Mucosa of descending colon (tissue), 3 donors: ENCODE results near the gene TEC. TPM values are rescaled to one million over a fixed set of nuclear protein-coding genes. Genes with fewer than 3 reads are reported as not detected.

Experiments
- ATAC-seq: fragments of 200-7000 bp; cut with Tn5 transposase; one replicate; pipeline ENCODE4 v1.9.1; 2020; ENCODE audit warnings: mild to moderate bottlenecking, moderate library complexity
- DNase-seq, 3 donors: peaks; one replicate each; pipeline ENCODE4 v3.0.0-alpha.2; 2020
- H3K36me3 ChIP-seq: fragments of 200-600 bp; one replicate; pipeline ENCODE4 v1.8.0; 2021; ENCODE audit warnings: low read depth, mild to moderate bottlenecking
- H3K4me1 ChIP-seq: fragments of 200-600 bp; one replicate; pipeline ENCODE4 v1.8.0; 2021; ENCODE audit warnings: low read depth, mild to moderate bottlenecking
- H3K4me3 ChIP-seq: fragments of 200-600 bp; one replicate; pipeline ENCODE4 v1.8.0; 2021; ENCODE audit warnings: mild to moderate bottlenecking
- H3K9me3 ChIP-seq: fragments of 200-600 bp; one replicate; pipeline ENCODE4 v1.8.0; 2021; ENCODE audit warnings: mild to moderate bottlenecking
- CTCF ChIP-seq: fragments of 200-600 bp; IDR thresholded peaks from one replicate; pipeline ENCODE4 v1.8.0; 2022; ENCODE audit warnings: antibody characterized with exemption, mild to moderate bottlenecking
- intact Hi-C, 2 donors: fragments of 100-400 bp; cut with DNase I in 1 of 2; cut with micrococcal nuclease in 1 of 2; formaldehyde crosslinking; loops; one replicate each; pipeline versions ENCODE4 v1.11.0 to v1.11.1; 2022; cut with DNase I, micrococcal nuclease
- total RNA-seq, 3 donors: library from RNA; stranded (reverse); fragmentation: NEBNext Ultra II Directional in 2 of 3; extraction: Animal tissue kit (Norgen Biotek cat#: 25700) in 2 of 3; gene quantifications; one replicate each; pipeline versions ENCODE4 v1.2.1 to v1.2.4, GENCODE V29; 2021 to 2023
- donor health status: DM: no; HTN: no; CAD: no; lungs with moderate emphysema.
- donor health status: DM: no; HTN: no; CAD: no.
- donor health status: DM: no; HTN: yes; CAD: no.

Gene TEC
- total RNA-seq, 3 donors from 2014 or later = 3.4 to 4.0 (median 3.8) TPM

GRCh38 chr4:48244665-48245064 lies 25.0 kb downstream of the TEC start:
- H3K4me3 ChIP-seq = no peak overlapping the region
- H3K9me3 ChIP-seq = no peaks in the 10 kb centered on the region
- TF ChIP-seq CTCF = no peak
- intact Hi-C loops = no loop called here
- no peaks in the 10 kb centered on the region for H3K4me1 ChIP-seq
- H3K36me3 ChIP-seq = no peaks in the 10 kb centered on the region
- DNase-seq = no peak
- no peak for ATAC-seq

- intact Hi-C loops = no loop called here
- TF ChIP-seq CTCF = no peak
- no peak for DNase-seq
- no peaks in the 10 kb centered on the region for H3K4me1 ChIP-seq
- H3K4me3 ChIP-seq = no peak overlapping the region
- ATAC-seq = peak; percentile 8
- H3K9me3 ChIP-seq = no peaks in the 10 kb centered on the region
- H3K36me3 ChIP-seq = no peaks in the 10 kb centered on the region
Observed at GRCh38 chr4:48243887-48244286, 25.8 kb downstream of the TEC start.

GRCh38 chr4:48243429-48243828 lies 26.2 kb downstream of the TEC start:
- DNase-seq (no peak), ATAC-seq (peak; percentile 85)
- no peaks in the 10 kb centered on the region for H3K36me3 ChIP-seq
- no peaks in the 10 kb centered on the region for H3K9me3 ChIP-seq
- H3K4me1 ChIP-seq = no peaks in the 10 kb centered on the region
- intact Hi-C loops = no loop called here
- no peak for TF ChIP-seq CTCF
- H3K4me3 ChIP-seq = no peak overlapping the region

GRCh38 chr4:48242511-48243195 lies 27.0 kb downstream of the TEC start:
- H3K9me3 ChIP-seq = no peaks in the 10 kb centered on the region
- no peaks in the 10 kb centered on the region for H3K36me3 ChIP-seq
- DNase-seq (no peak), ATAC-seq (no peak)
- H3K4me1 ChIP-seq = no peaks in the 10 kb centered on the region
- TF ChIP-seq CTCF = no peak
- intact Hi-C loops = no loop called here
- no peak overlapping the region for H3K4me3 ChIP-seq

- intact Hi-C loops = no loop called here
- TF ChIP-seq CTCF = no peak
- Histone ChIP-seq H3K4me3 (no peak overlapping the region), H3K4me1 (no peaks in the 10 kb centered on the region), H3K9me3 (no peaks in the 10 kb centered on the region), H3K36me3 (no peaks in the 10 kb centered on the region)
- DNase-seq = no peak
- ATAC-seq = no peak
Observed at GRCh38 chr4:48241731-48242130, 27.9 kb downstream of the TEC start.
